Inflammatory macrophage treated with lipopolysaccharide for 4 hours (primary cell): Measurements from ENCODE around the gene RNF138.
"Not testable (repeated sequence)": the region's sequence is repeated elsewhere in the genome, so short reads cannot be mapped to it uniquely, and the experiment has no call there.

Experiments used
- DNase-seq: peaks from one replicate; pipeline ENCODE4 v3.0.0-alpha.2; 2020

The RNF138 gene

GRCh38 chr18:32176745-32177144, 85.1 kb downstream of the RNF138 start:
- not testable (repeated sequence) for DNase-seq

- DNase-seq, result no peak
These were observed 85.9 kb downstream of the RNF138 start for GRCh38 chr18:32177530-32177929.
